PFSK-1 (cell line): ENCODE measurements around the gene ZNF580.

Experiments
- FOXP2 ChIP-seq: optimal IDR thresholded peaks from 2 replicates; pipeline ENCODE3; 2011; ENCODE audit warnings: borderline replicate concordance, control low read depth, inconsistent platforms; ENCODE audit not compliant: insufficient read depth; ENCODE audit errors: extremely low read length, extremely low read depth
- POLR2AphosphoS5 ChIP-seq: IDR thresholded peaks from 2 replicates; pipeline ENCODE4 v1.6.1; 2012; ENCODE audit warnings: low read depth, mild to moderate bottlenecking, control low read depth, low read length, moderate library complexity
- REST ChIP-seq, 2 experiments: IDR thresholded peaks; 2 replicates each; pipeline versions ENCODE4 v1.6.1 to v1.8.0; 2011 to 2012; ENCODE audit warnings: low read depth in 2 of 2, low read length in 2 of 2, control low read depth in 1 of 2, inconsistent platforms in 1 of 2, mild to moderate bottlenecking in 1 of 2, moderate library complexity in 1 of 2; ENCODE audit not compliant: insufficient read depth in 1 of 2
- SIN3A ChIP-seq: IDR thresholded peaks from 2 replicates; pipeline ENCODE4 v1.6.1; 2012; ENCODE audit warnings: mild to moderate bottlenecking, low read length, moderate library complexity, borderline replicate concordance; ENCODE audit not compliant: insufficient read depth
- TAF1 ChIP-seq: IDR thresholded peaks from 2 replicates; pipeline ENCODE4 v1.6.1; 2012; ENCODE audit warnings: low read length, control low read depth, borderline replicate concordance; ENCODE audit not compliant: insufficient read depth

ZNF580 gene

DNA sequence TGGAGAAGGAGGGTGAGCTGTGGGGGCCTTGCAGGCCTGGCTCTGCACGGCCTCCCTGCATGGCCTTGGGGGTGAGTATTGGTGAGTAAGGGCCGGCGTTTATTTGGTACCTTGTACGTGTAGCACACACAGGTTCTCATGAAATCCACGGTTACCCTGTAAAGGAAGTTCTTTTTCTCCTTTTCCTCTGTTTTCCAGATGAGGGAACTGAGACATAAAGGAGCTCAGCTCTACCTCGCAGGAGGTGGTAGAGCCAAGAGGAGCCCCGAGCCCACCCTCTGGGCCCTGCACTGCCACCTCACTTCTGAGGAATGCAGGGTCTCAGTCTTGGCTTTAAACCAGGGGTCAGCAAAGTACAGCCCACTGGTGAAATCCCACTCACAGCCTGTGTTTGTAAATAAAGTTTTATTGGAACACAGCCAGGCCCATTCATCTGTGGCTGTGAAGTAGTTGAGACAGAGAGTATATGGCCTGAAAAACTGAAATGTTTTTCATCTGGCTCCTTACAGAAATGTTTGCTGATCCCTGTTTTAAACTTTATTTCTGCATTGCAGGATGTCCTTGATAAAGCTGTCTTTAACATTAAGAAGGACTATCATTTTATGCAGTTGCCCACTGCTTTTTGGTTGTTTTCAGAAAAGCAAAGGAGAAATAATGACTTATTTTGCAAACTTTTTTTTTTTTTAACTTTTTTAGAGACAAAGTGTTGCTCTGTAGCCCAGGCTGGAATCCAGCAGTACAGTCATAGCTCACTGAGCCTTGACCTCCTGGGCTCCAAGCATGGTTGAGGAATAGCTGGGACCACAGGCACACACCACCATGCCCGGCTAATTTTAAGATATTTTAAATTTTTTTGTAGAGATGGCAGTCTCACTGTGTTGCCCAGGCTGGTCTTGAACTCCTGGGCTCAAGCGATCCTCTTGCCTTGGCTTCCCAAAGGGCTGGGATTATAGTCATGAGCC is 40.6 kb downstream of the ZNF580 start:
- no peak for TF ChIP-seq TAF1
- TF ChIP-seq FOXP2: no peak
- no peak for TF ChIP-seq SIN3A
- TF ChIP-seq REST (IDR thresholded peaks at IDR 0.05; ENCODE audit: insufficient read depth in 1 of 2, low read depth in 2 of 2, low read length in 2 of 2): no peak
- TF ChIP-seq POLR2AphosphoS5: no peak

DNA sequence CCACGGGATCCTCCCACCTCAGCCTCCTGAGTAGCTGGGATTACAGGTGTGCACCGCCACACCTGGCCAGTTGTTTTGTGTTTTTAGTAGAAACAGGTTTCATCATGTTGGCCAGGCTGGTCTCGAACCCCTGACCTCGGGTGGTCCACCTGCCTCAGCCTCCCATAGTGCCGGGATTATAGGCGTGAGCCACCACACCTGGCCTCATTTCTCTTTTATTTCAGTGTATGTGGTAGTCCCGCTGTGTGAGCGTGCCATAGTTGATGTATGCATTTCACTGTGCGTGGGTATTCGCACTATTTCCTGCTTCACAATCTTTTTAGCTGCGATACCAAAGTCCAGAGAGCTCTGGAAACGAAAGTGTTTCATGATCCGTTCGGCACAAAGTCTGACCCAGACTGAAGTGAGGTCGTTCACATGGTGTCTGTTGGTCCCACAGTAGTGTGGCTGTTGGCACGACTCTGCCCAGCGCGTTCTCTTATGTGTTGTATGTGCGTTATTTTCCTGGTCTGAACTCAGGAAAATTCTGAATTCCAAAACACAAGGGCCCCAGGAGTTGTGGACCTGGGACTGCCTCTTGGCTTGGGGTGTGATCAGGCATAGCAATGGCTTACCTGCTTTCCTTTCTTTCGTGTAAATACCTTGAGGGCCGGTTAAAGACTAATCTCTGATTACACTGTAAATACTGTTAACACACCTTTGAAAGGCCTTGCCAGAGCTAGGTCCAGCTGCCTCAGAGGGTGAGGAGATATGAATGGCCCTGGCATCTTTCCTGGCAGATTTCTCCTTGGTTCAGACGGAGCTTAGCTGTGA is 42.9 kb downstream of the ZNF580 start:
- TF ChIP-seq TAF1 (no peak), FOXP2 (no peak), POLR2AphosphoS5 (no peak), SIN3A (no peak)

DNA sequence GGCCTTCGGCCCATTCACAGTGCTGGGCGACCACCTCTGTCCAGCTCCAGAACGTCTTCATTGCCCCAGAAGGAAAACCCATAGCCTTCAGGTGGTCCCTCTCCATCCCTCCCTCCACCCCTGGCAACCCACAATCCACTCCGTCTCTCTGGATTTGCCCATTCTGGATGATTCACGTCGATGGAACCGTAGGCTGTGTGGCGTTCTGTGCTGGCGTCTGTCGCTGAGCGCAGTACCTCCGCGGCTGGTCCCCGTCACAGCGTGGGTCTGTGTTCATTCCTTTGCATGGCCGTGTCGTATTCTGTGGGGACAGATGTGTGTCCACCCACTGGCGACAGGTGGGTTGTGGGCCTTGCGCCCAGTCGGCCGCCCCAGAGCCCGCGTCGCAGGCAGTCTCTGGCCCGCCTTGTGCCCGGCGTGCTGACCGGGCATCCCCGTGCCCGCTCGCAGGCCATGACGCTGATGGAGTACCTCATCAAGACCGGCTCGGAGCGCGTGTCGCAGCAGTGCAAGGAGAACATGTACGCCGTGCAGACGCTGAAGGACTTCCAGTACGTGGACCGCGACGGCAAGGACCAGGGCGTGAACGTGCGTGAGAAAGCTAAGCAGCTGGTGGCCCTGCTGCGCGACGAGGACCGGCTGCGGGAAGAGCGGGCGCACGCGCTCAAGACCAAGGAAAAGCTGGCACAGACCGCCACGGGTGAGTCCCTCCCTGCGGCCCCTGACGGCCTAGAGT is 44.3 kb downstream of the ZNF580 start:
- TF ChIP-seq SIN3A (no peak), TAF1 (no peak)

- TF ChIP-seq REST (IDR thresholded peaks at IDR 0.05; ENCODE audit: insufficient read depth in 1 of 2, low read depth in 2 of 2, low read length in 2 of 2) (no peak), TAF1 (no peak), FOXP2 (no peak), POLR2AphosphoS5 (no peak), SIN3A (no peak)
Observed at GRCh38 chr19:55685776-55686175, 45.0 kb downstream of the ZNF580 start.

- TF ChIP-seq POLR2AphosphoS5 (no peak), SIN3A (no peak)
Observed at GRCh38 chr19:55686311-55687050, 45.7 kb downstream of the ZNF580 start.

DNA sequence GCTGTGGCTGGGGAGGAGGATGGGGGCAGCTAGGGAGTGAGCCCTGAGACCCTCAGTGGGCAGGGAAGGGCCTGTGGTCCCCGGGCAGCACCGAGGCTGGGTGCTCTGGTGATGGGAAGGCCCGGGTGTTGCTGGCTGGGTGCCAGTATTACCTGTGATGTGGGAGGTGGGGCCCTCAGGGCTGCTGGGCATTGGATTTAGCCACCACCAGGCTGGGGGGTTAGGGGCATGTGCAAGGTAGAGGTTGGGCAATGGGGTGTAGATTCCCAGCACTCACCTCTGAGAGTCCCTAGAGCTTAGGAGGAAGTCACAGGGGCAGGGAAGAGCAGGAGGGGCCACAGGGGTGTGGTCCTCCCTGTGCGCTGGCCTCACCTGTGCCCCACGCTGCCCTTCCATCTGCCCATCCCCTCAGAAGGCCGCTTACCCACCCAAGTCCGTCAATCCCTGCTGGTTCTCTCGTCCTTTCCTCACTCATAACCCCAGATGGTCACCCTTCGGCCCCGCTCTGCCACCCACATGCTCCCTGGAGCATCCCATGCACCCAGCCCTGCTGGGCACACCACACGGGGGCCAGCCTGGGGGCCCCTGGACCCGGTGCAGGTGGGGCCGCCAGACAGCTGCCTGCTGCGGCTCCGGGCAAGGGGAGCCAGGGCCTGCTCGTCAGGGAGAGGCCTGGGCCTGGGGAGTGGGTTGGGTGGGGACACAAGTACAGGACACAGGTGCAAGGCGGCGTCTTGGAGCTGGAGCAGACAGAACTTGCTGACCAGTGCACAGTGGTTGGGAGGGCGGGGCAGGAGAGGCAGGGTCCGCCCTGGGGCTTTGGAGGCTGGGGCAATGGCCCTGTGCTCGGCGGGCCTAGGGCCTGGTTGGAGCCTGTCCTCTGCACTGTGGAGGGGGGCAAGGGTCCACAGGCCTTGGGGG is 46.7 kb downstream of the ZNF580 start:
- TF ChIP-seq REST (IDR thresholded peaks at IDR 0.05; ENCODE audit: insufficient read depth in 1 of 2, low read depth in 2 of 2, low read length in 2 of 2) (no peak), TAF1 (no peak), SIN3A (no peak), FOXP2 (no peak), POLR2AphosphoS5 (no peak)
